Endothelial cell of umbilical vein (primary cell): Measurements from ENCODE around the gene WHRN. TPM values are rescaled to one million over a fixed set of nuclear protein-coding genes. Genes with fewer than 3 reads are reported as not detected.

Experiments
- BruUV-seq: library from RNA; stranded (reverse); fragments of 400-500 nt; replicated peaks from 2 replicates; lab custom pipeline; 2021; lab: Mats Ljungman, UMichigan
- CTCF ChIA-PET: fragments of 300-600, 350-600 bp; sonication (Branson Sonifier 250); formaldehyde crosslinking; loops from one replicate; lab custom pipeline; 2021; ENCODE audit warnings: antibody characterized with exemption, inconsistent platforms; lab: Charles Lee
- POLR2A ChIA-PET: fragments of 300-600, 350-600 bp; sonication (Branson Sonifier 250); formaldehyde crosslinking; loops from one replicate; lab custom pipeline; 2021; ENCODE audit warnings: antibody characterized with exemption, inconsistent platforms; lab: Charles Lee
- DNase-seq: peaks from one replicate; pipeline ENCODE4 v3.0.0-alpha.2; 2011; ENCODE audit warnings: low read depth, low spot score
- FAIRE-seq: peaks from 2 replicates; lab custom pipeline; 2011; peaks lifted over from hg19 to GRCh38; lab: Jason Lieb, UNC
- H2AFZ ChIP-seq: 2 replicates; pipeline ENCODE4 v1.6.0; 2012; ENCODE audit warnings: low read depth, low read length, control low read depth, inconsistent platforms
- H3K27ac ChIP-seq: 2 replicates; pipeline ENCODE4 v1.5.1; 2011; ENCODE audit warnings: low read depth, mild to moderate bottlenecking, control low read depth, low read length, moderate library complexity; ENCODE audit not compliant: insufficient read depth
- H3K27me3 ChIP-seq, 2 experiments: 2 replicates each; pipeline versions ENCODE4 v1.6.0 to v1.6.1; 2011; ENCODE audit warnings: low read length in 2 of 2, mixed read lengths in 1 of 2; ENCODE audit not compliant: control insufficient read depth in 2 of 2, insufficient read depth in 2 of 2
- H3K36me3 ChIP-seq, 2 experiments: 2 replicates in 1 of 2; 3 replicates in 1 of 2; pipeline ENCODE4 v1.5.1; 2011; ENCODE audit warnings: low read length in 2 of 2, mild to moderate bottlenecking in 1 of 2, moderate library complexity in 1 of 2; ENCODE audit not compliant: control insufficient read depth in 2 of 2, insufficient read depth in 2 of 2; ENCODE audit errors: extremely low read depth in 1 of 2
- H3K4me1 ChIP-seq: 3 replicates; pipeline ENCODE4 v1.5.1; 2011; ENCODE audit warnings: mild to moderate bottlenecking, low read length; ENCODE audit not compliant: control insufficient read depth, insufficient read depth; ENCODE audit errors: extremely low read depth
- H3K4me2 ChIP-seq: 2 replicates; pipeline ENCODE4 v1.6.1; 2011; ENCODE audit warnings: low read length, control low read depth, mixed read lengths; ENCODE audit not compliant: insufficient read depth
- H3K4me3 ChIP-seq, 3 experiments: fragments of 200-600 bp in 1 of 3; sonication (generic), shearing (Covaris generic) in 1 of 3; replicated peaks in 1 of 3; 2 replicates each; pipeline ENCODE4 v1.5.1; 2011 to 2016; ENCODE audit warnings: control low read depth in 3 of 3, low read length in 3 of 3, mild to moderate bottlenecking in 2 of 3, inconsistent platforms in 1 of 3, low read depth in 1 of 3, moderate library complexity in 1 of 3; ENCODE audit not compliant: insufficient read depth in 1 of 3
- H3K79me2 ChIP-seq: 2 replicates; pipeline ENCODE4 v1.6.0; 2012; ENCODE audit warnings: low read length, inconsistent platforms; ENCODE audit not compliant: control insufficient read depth, insufficient read depth
- H3K9ac ChIP-seq: replicated peaks from 2 replicates; pipeline ENCODE3; 2011; ENCODE audit warnings: low read length, control low read depth; ENCODE audit not compliant: insufficient read depth; ENCODE audit errors: extremely low read depth
- H3K9me1 ChIP-seq: replicated peaks from 3 replicates; pipeline ENCODE4 v1.6.0; 2011; ENCODE audit warnings: mild to moderate bottlenecking, low read length; ENCODE audit not compliant: control insufficient read depth, insufficient read depth; ENCODE audit errors: extremely low read depth
- H3K9me3 ChIP-seq: replicated peaks from 2 replicates; pipeline ENCODE4 v1.5.1; 2012; ENCODE audit warnings: low read length, inconsistent platforms; ENCODE audit not compliant: control insufficient read depth, insufficient read depth
- H4K20me1 ChIP-seq: replicated peaks from 2 replicates; pipeline ENCODE3; 2011; ENCODE audit warnings: mild to moderate bottlenecking, low read length; ENCODE audit not compliant: control insufficient read depth, insufficient read depth; ENCODE audit errors: extremely low read depth
- CTCF ChIP-seq, 2 donors: IDR thresholded peaks; 1 replicate in 1 of 2; 2 replicates in 1 of 2; pipeline ENCODE4 v1.5.1; 2011; ENCODE audit warnings: low read length in 2 of 2, mild to moderate bottlenecking in 2 of 2, moderate library complexity in 2 of 2, control low read depth in 1 of 2, inconsistent platforms in 1 of 2, low read depth in 1 of 2; ENCODE audit not compliant: insufficient read depth in 1 of 2; ENCODE audit errors: extremely low read depth in 1 of 2
- EZH2 ChIP-seq: IDR thresholded peaks from 2 replicates; pipeline ENCODE4 v1.6.1; 2012; ENCODE audit warnings: borderline replicate concordance, low read depth, mild to moderate bottlenecking, moderate library complexity, low read length, inconsistent platforms; ENCODE audit not compliant: severe bottlenecking
- FOS ChIP-seq: IDR thresholded peaks from 2 replicates; pipeline ENCODE4 v1.6.1; 2011; ENCODE audit warnings: mild to moderate bottlenecking, low read length, moderate library complexity, borderline replicate concordance; ENCODE audit not compliant: insufficient read depth
- GATA2 ChIP-seq: IDR thresholded peaks from 2 replicates; pipeline ENCODE4 v1.7.0; 2011; ENCODE audit warnings: low read depth, mild to moderate bottlenecking, moderate library complexity, mixed read lengths, low read length; ENCODE audit not compliant: insufficient read length, insufficient read depth
- JUN ChIP-seq: IDR thresholded peaks from 2 replicates; pipeline ENCODE4 v1.6.1; 2011; ENCODE audit warnings: borderline replicate concordance, low read depth; ENCODE audit not compliant: insufficient read length, insufficient read depth
- MAX ChIP-seq: IDR thresholded peaks from 2 replicates; pipeline ENCODE4 v1.6.1; 2011; ENCODE audit not compliant: insufficient read depth, insufficient read length
- MYC ChIP-seq: IDR thresholded peaks from one replicate; pipeline ENCODE4 v1.6.1; 2011; ENCODE audit warnings: mild to moderate bottlenecking, low read depth, low read length
- POLR2A ChIP-seq: IDR thresholded peaks from 2 replicates; pipeline ENCODE4 v1.6.1; 2012; ENCODE audit warnings: low read depth, mild to moderate bottlenecking, control low read depth, low read length
- POLR2AphosphoS5 ChIP-seq: IDR thresholded peaks from 2 replicates; pipeline ENCODE4 v1.6.1; 2012; ENCODE audit warnings: low read depth, mild to moderate bottlenecking, control low read depth, low read length, moderate library complexity; ENCODE audit not compliant: insufficient read depth
- dilution Hi-C: fragments of 300-500 bp; cut with MboI; formaldehyde crosslinking; loops from one replicate; pipeline ENCODE4 v1.15.0; 2019; ENCODE audit warnings: low sequenced_read_pairs; ENCODE audit not compliant: extremely low pct_ligation_motif_present
- intact Hi-C: fragments of 100-400 bp; cut with micrococcal nuclease; formaldehyde crosslinking; loops from one replicate; pipeline ENCODE4 v1.10.0; 2022
- polyA plus RNA-seq, 4 experiments: library from polyadenylated mRNA; depleted of rRNA in 3 of 4; stranded (reverse) in 3 of 4; unstranded in 1 of 4; fragments of >200 nt; gene quantifications; 2 replicates each; pipeline versions ENCODE4 v1.2.1 to v1.2.3, GENCODE V29; 2011 to 2012; ENCODE audit warnings: missing spikeins in 1 of 4
- total RNA-seq: library from RNA; stranded (reverse); gene quantifications from 2 replicates; pipeline ENCODE4 v1.2.3, GENCODE V29; 2021

The WHRN gene
- total and polyA plus RNA-seq, 2 donors (not counting 3 experiments of a cell fraction or from before 2014, with no cell fraction given), result 0.35 to 0.69 TPM

GRCh38 chr9:114414346-114414745, 90.9 kb downstream of the WHRN start:
- Histone ChIP-seq H4K20me1 (no peaks in the 10 kb centered on the region), H3K4me3 (no peak overlapping the region), H3K9me3 (no peaks in the 10 kb centered on the region), H2AFZ (no peak overlapping the region), H3K4me2 (no peak overlapping the region), H3K4me1 (no peaks in the 10 kb centered on the region), H3K79me2 (no peaks in the 10 kb centered on the region), H3K9me1 (no peaks in the 10 kb centered on the region), H3K27ac (no peak overlapping the region), H3K9ac (no peak overlapping the region), H3K27me3 (peaks cover 0 to 3% of the 10 kb centered on the region in 2 experiments), H3K36me3 (no peaks in the 10 kb centered on the region)
- FAIRE-seq (no peak), DNase-seq (no peak)
- POLR2A ChIA-PET, result no interaction called here
- intact Hi-C loops, result no loop called here
- dilution Hi-C loops, result no loop called here
- TF ChIP-seq EZH2, result no peak
- CTCF ChIA-PET, result interaction anchor here (4.1 to 4.6 kb wide), 2 partner anchors 9 to 239 kb away, joined by 23 to 34 read pairs; no protein-coding TSS in a partner anchor
- BruUV-seq, result no TSS peak

GRCh38 chr9:114413861-114414301, 91.4 kb downstream of the WHRN start:
- ChIA-PET POLR2A (no interaction called here), CTCF (interaction anchor here (4.1 to 4.6 kb wide), 2 partner anchors 8 to 239 kb away, joined by 23 to 34 read pairs; no protein-coding TSS in a partner anchor)
- Histone ChIP-seq H3K9me1 (no peaks in the 10 kb centered on the region), H3K4me1 (no peaks in the 10 kb centered on the region), H3K36me3 (no peaks in the 10 kb centered on the region), H4K20me1 (no peaks in the 10 kb centered on the region), H3K9me3 (no peaks in the 10 kb centered on the region), H3K4me2 (no peak overlapping the region), H3K27me3 (peaks cover 0 to 2% of the 10 kb centered on the region in 2 experiments), H3K27ac (no peak overlapping the region), H3K4me3 (no peak overlapping the region), H2AFZ (no peak overlapping the region), H3K79me2 (no peaks in the 10 kb centered on the region), H3K9ac (no peak overlapping the region)
- FAIRE-seq, result no peak
- BruUV-seq, result no TSS peak
- dilution Hi-C loops (no loop called here), intact Hi-C loops (no loop called here)
- DNase-seq, result no peak
- TF ChIP-seq FOS (no peak), POLR2AphosphoS5 (no peak), MAX (no peak), MYC (no peak), EZH2 (no peak), CTCF (IDR thresholded peaks at IDR 0.05; ENCODE audit: extremely low read depth in 1 of 2, insufficient read depth in 1 of 2, low read depth in 1 of 2, low read length in 2 of 2) (no peak), GATA2 (no peak), JUN (no peak), POLR2A (no peak)
